Heart left ventricle (tissue), 13 donors: ENCODE measurements around the gene RHOT1.

Experiments used
- CTCF ChIP-seq, 12 donors: fragments of 200-600 bp; sonication (generic) in 4 of 12; IDR thresholded peaks; one replicate each; pipeline versions ENCODE4 v1.5.0 to v1.8.0; 2018 to 2022; ENCODE audit warnings: antibody characterized with exemption in 12 of 12, mild to moderate bottlenecking in 5 of 12
- POLR2A ChIP-seq, 2 donors: fragments of 450-650 bp; IDR thresholded peaks; one replicate each; pipeline ENCODE4 v1.6.1; 2017; ENCODE audit warnings: antibody characterized with exemption in 2 of 2, mild to moderate bottlenecking in 2 of 2, moderate library complexity in 2 of 2
- donor health status: ischemic (EF 13 %, LVEDD 7.1; RV severe dilation, severe dysfunction).
- donor health status: DM: no; HTN: yes; CAD: no.
- donor health status: DM: no; HTN: no; CAD: no.
- donor health status: ischemic (EF 25% LVEDD 6.9; RV normal size, moderate dysfunction).
- donor health status: ischemic (EF 25% LVEDD 5.7; RV mildly dilated, moderate dysfunction).
- donor health status: ischemic (EF 35%, LVEDD 5.7; RV mildly dilated, moderate dysfunction).
- donor health status: nonischemic (EF 11% LVEDD 7.7; RV severe dilation, severe dysfunction).
- donor health status: DM: yes; HTN: yes; CAD: no.
- donor health status: PGD.
- donor health status: ischemic (EF 29% LVEDD 5.4; RV normal size, mild dysfunction).
- donor health status: nonischemic (EF 23%, LVEDD 6.1; RV moderate dilation, normal function).

GRCh38 chr17:32150358-32150757 lies 8.1 kb downstream of the RHOT1 start:
- TF ChIP-seq POLR2A (IDR thresholded peaks at IDR 0.05) (no peak), CTCF (IDR thresholded peaks at IDR 0.05) (no peak)
